ENCODE results near the gene ADORA3.

The ADORA3 gene

DNA sequence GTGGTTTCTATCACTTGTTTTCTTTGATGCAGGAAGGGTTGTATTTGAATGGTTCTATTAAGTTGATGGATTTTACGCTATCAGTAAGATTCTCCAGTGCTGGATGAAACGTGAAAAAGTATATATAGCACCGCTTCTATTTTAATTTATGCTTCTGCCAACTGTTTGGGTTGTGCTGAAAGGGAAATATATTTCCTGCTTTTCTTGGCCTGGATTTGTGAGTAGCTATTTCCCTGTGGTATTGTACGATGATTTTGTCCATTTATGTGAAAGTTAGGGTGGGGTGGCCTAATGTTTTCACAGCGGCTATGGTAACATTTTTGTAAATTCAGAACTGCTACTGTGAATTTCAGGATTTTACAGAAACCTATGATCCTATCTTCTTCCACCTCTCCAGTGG, 29.3 kb downstream of the ADORA3 start:
- no peak for DNase-seq

DNA sequence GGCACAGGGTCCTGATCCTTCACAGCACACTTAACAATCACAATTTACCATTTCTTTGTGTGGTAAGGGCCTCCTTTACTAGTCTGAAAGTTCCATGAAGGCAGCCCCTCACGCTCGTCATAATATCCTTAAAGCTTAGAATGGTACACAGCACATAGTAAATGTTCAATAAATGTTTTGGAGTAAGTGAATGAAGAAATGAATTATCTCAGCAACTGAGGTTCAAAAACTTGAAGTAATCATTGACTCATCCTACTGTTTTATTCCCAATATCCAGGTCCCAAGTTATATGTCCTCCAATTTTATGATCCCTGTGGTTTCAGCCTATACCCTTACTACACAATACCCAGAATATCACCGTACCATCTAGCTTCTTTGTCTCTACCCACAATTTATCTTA, 31.9 kb downstream of the ADORA3 start:
- DNase-seq: no peak

GRCh38 chr1:111471012-111471411, 32.4 kb downstream of the ADORA3 start:
- no peak for DNase-seq

GRCh38 chr1:111470596-111470995, 32.8 kb downstream of the ADORA3 start:
- no peak for DNase-seq

GRCh38 chr1:111469539-111469938, 33.9 kb downstream of the ADORA3 start:
- DNase-seq: no peak

GRCh38 chr1:111468717-111469100, 34.7 kb downstream of the ADORA3 start:
- DNase-seq: peak; percentile 26

GRCh38 chr1:111467865-111468716, 35.3 kb downstream of the ADORA3 start:
- no peak for DNase-seq

DNA sequence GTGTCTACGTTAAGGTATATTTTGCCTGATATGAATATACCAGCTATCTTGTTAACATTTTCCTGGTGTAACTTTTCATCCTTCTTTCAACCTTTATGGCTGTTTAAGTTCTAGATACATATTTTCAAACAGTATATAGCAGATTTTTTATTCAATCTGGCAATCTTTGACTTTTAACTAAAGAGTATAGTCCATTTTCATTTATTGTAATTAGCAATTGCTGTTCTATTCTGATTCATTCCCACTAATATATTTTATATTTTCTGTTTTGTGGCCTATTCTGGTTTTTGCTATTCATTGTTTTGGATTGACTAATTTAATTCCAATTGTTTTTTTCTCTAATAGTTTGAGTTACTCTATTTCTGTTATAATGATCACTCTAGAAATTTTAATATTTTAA, 37.0 kb downstream of the ADORA3 start:
- DNase-seq: no peak

DNA sequence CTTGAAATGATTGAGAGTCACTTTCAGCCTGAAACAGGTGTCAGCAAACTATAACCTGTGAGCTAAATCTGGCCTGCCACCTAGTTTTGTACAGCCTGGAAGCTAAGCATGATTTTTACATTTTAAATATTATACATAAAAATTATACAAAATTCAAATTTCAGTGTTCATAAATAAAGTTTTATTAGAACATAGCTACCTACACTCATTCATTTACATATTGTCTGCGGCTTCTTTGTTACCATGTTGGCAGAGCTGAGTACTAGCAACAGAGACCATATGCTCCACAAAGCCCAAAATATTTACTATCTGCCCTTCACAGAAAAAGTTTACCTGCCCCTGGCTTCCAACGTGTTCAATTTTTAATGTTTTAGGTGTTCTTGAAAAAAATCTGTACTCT, 37.7 kb downstream of the ADORA3 start:
- no peak for DNase-seq

DNA sequence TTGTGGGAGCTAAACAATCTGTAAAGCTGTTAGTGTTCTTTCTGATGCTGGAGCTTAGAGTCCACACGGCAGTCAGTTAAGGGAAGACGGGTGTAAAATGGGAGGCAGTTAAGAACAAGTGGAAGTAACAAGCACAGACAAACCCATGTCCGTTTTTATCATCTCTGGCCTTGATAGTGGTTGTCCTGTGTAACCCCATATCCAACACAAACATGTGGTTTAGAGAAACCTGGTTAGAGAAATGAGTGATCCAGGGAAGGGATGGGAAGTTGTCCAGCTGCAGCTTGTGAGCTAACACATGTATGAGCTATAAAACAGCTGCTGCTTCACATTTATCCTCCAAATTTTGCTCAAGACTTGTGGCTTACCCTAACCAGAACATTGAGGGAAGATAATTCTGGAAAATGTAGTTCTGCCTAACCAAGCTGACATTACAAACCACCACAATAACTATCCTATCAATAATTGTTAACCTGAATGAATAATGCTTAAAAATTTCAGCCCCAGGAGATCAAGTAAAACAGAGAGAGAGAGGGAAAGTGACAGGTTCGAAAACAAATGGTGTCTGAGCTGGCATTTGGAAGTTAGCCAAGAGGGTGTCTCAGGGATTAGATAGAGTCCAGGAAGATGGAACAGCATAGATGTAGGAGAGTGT, 40.3 kb downstream of the ADORA3 start:
- DNase-seq: no peak

- DNase-seq: no peak
Measured at GRCh38 chr1:111462370-111463028, 40.9 kb downstream of the ADORA3 start.

DNA sequence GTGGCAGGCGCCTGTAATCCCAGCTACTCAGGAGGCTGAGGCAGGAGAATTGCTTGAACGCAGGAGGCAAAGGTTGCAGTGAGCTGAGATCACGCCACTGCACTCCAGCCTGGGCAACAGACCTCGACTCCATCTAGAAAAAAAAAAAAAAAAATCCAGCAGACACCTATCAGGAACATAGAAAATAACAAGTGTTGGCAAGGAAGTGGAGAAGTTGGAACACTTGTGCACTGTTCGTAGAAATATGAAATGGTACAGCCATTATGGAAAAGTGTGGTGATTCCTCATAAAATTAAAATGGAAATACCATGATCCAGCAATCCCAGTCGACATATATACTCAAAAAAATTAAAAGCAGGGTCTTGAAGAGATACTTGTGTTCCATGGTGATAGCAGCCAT, 41.7 kb downstream of the ADORA3 start:
- DNase-seq: no peak

DNA sequence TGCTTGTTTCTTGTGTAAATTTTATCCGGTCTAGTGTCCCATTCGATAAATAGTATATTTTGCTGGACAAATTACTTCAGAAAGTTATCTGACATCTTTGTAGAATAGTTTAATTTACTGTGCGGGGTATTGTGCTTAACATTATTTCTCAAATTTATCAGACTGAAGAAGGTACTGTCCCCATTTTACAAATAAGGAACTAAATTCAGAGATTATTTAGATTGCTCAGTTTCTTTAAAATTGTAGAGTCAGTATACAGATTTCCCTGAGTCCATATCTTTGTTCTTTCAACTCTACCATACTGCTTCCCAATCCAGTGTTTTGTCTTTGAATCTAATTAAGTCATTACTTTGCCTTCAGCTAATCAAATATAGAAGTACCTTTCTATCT, 47.8 kb downstream of the ADORA3 start:
- no peak for DNase-seq

- no peak for DNase-seq
Measured at GRCh38 chr1:111454859-111455641, 48.4 kb downstream of the ADORA3 start.

GRCh38 chr1:111453706-111454105, 49.7 kb downstream of the ADORA3 start:
- no peak for DNase-seq

DNA sequence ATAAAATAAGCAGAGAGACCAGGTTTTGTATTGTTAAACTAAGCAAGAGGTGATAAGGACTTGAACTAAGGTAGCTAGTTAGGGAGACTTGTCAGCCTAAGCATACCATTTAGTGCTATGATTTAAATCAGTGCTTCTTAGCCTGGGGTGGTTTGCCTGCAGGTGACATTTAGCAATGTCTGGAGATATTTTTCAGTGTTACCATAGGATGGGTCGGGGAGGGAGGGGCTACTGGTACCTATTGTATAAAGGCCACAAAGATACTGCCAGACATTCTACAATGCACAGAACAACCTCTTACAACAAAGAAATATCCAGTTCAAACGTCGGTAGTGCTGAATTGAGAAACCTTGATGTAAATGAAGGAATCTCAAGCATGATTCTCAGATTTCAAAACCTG, 50.9 kb downstream of the ADORA3 start:
- no peak for DNase-seq

- no peak for DNase-seq
Measured at GRCh38 chr1:111450185-111450584, 53.2 kb downstream of the ADORA3 start.

- DNase-seq: no peak
Measured at GRCh38 chr1:111449703-111450017, 53.8 kb downstream of the ADORA3 start.

Measured in NCI-H1105 (cell line).